ENCODE measurements around the gene DNAAF5. TPM values are rescaled to one million over a fixed set of nuclear protein-coding genes. Genes with fewer than 3 reads are reported as not detected.

Gene DNAAF5
- total and polyA plus RNA-seq, 9 of the 15 experiments (the other 6 are each of a cell fraction or from before 2014, with no cell fraction given), result 3.1 to 69.7 (median 19.1) TPM

DNA sequence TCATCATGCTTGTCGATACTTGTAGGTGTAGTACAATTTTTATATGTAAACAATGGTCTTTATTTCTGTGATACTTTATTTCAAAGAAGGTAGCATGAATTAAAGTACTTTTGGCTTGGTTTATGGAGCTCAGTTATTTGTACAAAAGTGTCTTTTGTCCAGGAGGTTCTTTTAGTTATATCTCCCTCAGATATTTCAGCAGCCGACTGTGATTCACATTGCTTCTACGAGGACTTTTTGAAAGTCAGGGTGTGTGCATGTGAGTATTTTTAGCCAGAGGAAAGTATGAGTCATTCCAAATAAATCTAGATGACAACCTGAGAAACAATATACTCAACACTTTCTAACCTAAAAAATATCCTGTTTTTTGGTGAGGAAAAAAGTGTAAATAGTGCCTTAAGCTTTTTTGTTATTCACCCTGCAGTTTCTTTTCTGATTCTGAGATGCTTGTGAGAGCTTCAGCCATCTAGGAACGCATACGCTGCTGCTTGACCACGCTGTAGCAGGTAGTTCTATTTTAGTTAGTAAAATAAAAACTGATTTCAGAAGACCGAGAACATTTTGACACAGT, 105.2 kb downstream of the DNAAF5 start (continued):
- TF ChIP-seq CEBPG (CRISPR knock-in tag; IDR thresholded peaks at IDR 0.05) (no peak; the same call in 1 of the 2 replicates), CEBPG (tag; conservative IDR thresholded peaks at IDR 0.05 in 1 of 2, IDR thresholded peaks at IDR 0.05 in 1 of 2) (peak in 1 of 2 experiments; percentile 62; a peak in 2 of 4 replicates), SMARCC2 (IDR thresholded peaks at IDR 0.05; ENCODE audit: low read depth) (peak; percentile 93), PTRF (tag; IDR thresholded peaks at IDR 0.05) (no peak), TEAD2 (tag; IDR thresholded peaks at IDR 0.05) (no peak), BRF1 (IDR thresholded peaks at IDR 0.05; ENCODE audit: borderline replicate concordance, extremely low read depth, insufficient read length) (no peak), U2AF2 (optimal IDR thresholded peaks at IDR 0.05; ENCODE audit: low read depth, low read length) (no peak)
- TF ChIP-seq, protein P1, sequence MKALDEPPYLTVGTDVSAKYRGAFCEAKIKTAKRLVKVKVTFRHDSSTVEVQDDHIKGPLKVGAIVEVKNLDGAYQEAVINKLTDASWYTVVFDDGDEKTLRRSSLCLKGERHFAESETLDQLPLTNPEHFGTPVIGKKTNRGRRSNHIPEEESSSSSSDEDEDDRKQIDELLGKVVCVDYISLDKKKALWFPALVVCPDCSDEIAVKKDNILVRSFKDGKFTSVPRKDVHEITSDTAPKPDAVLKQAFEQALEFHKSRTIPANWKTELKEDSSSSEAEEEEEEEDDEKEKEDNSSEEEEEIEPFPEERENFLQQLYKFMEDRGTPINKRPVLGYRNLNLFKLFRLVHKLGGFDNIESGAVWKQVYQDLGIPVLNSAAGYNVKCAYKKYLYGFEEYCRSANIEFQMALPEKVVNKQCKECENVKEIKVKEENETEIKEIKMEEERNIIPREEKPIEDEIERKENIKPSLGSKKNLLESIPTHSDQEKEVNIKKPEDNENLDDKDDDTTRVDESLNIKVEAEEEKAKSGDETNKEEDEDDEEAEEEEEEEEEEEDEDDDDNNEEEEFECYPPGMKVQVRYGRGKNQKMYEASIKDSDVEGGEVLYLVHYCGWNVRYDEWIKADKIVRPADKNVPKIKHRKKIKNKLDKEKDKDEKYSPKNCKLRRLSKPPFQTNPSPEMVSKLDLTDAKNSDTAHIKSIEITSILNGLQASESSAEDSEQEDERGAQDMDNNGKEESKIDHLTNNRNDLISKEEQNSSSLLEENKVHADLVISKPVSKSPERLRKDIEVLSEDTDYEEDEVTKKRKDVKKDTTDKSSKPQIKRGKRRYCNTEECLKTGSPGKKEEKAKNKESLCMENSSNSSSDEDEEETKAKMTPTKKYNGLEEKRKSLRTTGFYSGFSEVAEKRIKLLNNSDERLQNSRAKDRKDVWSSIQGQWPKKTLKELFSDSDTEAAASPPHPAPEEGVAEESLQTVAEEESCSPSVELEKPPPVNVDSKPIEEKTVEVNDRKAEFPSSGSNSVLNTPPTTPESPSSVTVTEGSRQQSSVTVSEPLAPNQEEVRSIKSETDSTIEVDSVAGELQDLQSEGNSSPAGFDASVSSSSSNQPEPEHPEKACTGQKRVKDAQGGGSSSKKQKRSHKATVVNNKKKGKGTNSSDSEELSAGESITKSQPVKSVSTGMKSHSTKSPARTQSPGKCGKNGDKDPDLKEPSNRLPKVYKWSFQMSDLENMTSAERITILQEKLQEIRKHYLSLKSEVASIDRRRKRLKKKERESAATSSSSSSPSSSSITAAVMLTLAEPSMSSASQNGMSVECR (CRISPR knock-in tag; IDR thresholded peaks at IDR 0.05), result no peak

Data from K562 (cell line).